NOMO-1 treated with dmso at 0.1 percent for 144 hours (cell line): ENCODE measurements around the gene TOLLIP.

ENCODE experiments used
- DNase-seq: peaks from one replicate; lab custom pipeline; 2025; ENCODE audit not compliant: unreplicated experiment; lab: John Stamatoyannopoulos, UW

Gene TOLLIP

GRCh38 chr11:1317993-1318392 is 8.6 kb upstream of the TOLLIP start:
- DNase-seq = no peak

DNA sequence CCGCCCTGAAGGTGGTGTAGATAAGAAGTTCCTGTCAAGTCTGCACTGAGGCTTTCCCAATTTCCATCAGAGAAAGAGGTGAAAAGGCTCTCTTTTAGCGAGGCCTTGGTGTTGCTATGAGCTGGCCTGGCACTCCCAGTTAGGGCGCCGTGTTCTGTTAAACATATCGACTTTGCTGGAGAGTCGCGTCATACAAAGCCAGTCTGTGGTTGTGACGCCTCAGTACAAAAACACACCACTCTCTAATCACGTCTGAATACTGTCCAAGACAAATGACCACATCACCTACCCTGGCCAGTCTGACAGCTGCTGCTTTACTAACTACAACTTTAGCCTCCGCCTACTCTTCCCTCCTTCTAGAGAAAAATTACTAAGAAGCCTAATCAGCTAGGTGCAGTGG is 8.0 kb upstream of the TOLLIP start:
- no peak for DNase-seq

GRCh38 chr11:1310772-1311468 is 1.5 kb upstream of the TOLLIP start:
- DNase-seq = peak; percentile 76

DNA sequence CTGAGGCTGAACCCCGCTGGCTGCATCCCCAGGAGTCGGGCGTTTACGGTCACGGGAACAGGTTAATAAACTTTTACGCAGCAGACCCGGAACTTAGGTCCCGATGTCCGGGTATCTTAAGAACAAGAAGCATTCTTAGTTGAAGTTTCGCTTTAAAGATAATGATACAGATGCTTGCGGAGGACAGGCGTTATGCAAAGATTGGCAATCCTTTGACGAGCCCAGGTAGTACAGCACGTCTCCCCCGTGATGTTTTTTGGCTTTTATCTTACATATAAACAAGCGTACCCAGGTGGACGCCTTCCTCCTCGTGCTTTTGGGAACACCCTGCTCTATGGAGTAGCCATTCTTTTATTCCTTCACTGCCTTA is 871 bp upstream of the TOLLIP start:
- DNase-seq = peak; percentile 24

DNA sequence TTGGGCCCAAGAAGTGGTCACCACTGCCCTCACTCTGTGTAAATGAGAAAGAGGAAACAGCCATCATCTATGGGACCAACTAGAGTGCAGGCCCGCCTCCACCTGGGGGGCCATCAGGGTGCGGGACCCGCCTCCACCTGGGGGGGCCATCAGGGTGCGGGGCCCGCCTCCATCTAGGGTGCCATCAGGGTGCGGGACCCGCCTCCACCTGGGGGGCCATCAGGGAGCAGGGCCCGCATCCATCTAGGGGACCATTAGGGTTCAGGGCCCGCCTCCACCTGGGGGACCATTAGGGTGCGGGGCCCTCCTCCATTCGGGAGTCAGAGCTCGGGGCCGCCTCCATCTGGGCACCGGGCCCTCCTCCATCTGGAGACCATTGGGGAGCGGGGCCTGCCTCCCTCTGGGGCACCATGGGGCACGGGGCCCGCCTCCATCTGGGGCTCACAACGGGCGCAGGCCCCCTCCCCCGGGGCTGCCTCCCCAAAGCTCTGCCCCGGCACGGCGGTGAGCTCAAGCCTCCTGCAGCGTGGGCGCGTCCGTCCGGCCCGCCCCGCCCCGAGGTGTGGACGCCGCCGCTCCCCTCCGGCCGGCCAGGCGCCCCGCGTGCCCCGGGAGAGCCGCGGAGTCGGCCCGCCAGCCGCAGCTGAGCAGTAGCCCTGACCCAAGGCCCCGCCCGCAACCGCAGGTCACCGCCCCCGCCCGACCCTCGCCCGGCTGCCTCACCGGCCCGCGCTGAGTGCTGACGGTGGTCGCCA is 512 bp downstream of the TOLLIP start:
- no peak for DNase-seq

- no peak for DNase-seq
These were observed 1.3 kb downstream of the TOLLIP start for GRCh38 chr11:1307998-1308742.

DNA sequence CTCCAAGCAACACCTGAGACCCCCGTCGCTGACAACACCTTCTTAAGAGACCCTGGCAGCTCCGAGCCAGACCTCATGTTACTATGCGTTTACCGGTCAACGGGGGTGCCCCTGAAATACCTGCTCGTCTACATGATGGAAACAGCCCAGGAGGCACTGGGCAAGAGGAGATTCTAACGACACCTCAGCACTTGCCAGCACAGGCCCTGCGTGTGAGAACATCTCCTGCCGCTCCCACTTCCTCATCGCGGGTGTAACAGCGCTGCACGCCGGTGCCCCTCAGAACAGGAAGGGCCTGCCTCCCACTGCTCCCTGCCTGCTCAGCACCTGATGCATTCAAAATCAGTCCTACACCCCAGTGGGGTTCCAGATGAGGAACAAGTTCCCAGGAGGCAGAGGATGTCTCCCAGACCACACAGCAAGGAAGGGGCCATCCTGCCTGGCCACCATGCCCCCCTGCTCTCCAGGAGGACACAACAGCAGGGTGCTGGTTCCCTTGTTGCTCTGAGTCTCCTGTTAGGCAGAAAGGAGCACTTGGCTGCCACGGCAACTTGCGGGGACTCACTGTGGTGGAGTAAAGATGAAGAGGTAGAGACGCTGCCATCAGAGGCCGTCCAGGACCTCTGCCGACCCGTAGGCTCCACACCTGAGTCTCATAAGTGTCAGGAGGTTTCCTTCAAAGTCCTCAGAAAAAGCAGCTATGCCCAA is 2.1 kb downstream of the TOLLIP start:
- DNase-seq = peak; percentile 68

- DNase-seq = no peak
These were observed 3.0 kb downstream of the TOLLIP start for GRCh38 chr11:1306186-1307162.

- DNase-seq = no peak
These were observed 3.9 kb downstream of the TOLLIP start for GRCh38 chr11:1305501-1306056.

DNA sequence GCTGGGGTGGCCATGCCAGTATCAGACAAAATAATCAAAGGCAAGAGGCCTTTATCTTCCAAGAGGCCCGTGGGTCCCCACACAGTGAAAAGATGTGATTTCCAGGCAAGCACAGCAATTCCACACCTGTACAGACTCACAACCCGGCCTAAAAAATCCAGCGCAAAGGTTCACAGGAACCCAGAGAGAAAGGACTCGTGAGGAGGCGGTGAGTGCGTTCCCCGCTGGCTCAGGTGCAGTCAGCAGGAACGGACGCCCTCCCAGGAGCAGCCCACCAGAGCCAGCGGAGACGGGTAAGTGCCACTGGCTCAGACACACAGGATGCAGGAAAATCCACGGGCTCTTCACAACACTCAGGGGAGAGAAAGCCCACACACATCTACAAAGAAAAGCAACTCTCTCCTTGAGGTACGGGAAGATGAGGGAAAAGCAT is 4.4 kb downstream of the TOLLIP start:
- no peak for DNase-seq

DNA sequence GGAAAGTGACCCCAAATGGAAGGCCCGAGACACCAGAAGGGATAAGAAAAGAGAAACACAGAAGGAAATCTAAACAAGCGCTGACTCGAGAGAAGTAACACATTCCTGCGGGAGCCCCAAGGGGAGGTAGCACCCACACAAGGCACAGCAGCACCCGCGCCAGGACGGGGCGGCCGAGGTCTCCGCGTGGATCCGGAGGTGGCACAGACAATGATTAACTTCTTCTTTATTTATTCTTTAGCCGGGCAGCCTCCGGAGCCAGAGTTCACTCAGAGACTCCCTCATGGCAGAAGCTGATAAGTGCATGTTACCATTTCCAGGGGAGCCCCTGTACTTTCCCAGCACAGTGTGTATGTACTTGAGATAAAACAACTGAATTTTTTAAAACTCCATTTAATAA is 5.1 kb downstream of the TOLLIP start:
- no peak for DNase-seq

- no peak for DNase-seq
These were observed 5.5 kb downstream of the TOLLIP start for GRCh38 chr11:1303973-1304372.

DNA sequence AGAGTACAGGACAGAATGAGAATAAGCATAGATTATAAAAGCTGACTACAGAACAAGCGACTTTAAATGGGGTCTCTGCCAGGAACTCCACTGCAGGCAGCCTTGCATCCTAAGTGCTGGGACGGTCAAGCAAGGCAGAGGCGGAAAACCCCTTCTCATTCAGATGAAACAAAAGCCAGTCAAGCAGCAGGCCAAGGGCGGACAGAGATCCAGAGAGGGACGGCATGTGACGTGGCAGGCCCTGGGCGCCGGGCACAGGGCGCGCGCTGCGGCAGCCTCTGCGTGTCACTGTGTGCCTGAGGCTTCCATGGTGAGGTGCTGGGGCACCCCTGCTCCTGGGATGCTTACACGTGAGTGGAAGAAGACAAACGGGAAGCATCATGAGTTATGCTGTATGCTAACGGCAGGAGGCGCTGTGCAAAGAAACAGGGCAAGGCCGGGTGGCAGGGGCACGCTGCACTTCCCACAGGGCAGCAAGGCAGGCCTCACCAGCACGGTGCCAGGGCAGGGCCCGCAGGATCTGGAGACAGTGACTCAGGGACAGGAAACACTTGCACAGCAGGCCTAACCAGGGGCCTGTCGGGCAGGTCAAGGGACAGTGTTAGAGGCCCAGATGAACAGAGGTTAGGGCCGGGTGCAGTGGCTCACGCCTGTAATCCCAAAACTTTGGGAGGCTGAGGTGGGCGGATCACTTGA is 6.2 kb downstream of the TOLLIP start:
- no peak for DNase-seq

DNA sequence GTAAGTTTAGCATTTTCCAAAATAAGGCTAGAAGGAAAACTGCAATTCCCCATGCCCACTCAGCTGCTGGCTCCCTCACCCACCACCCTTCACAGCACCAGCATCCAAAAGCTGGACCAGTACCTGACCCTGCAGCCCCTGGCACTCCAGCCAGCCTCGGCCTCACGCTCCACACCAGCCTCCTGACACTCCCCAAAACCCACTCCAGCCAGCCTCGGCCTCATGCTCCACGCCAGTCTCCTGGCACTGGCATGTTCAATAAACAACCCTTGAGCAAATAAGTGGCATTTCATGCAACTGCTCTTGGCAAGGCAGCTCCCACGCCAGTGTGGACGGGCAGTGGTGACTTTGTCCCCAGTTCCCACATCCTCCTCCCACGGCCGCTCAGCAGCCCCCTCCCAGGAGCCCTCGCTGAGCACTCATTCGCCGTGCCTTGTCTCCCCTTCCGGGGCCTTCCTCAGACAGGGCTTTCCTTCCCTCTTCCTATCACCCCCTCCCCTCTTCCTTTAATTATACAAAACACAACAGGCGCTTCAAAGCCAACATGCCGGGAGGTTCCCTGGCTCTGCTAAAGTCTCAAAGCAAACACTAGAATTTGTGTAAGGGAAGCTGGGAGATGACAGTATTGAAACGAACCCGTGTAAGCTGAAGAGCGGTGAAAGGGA is 6.8 kb downstream of the TOLLIP start:
- no peak for DNase-seq

DNA sequence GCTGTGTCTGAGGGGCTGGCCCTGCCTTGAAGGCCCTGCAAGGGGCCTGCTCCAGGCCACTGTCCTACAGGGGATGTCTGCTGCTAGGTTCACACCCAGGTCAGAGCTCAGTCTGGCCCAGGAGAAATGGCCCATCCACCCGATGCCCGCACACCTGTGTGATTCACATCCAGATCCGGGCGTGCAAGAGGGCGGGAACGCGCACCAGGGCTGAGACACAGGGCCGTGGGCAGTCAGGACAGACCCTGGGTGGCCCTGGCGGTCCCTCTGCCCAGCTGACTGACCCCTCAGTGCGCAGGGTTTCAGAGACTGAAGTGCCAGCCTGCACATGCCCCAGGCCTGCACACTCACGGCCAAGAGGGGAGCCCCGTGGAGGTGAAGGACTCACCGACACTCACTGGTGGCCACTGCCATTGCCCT is 7.4 kb downstream of the TOLLIP start:
- DNase-seq = no peak

GRCh38 chr11:1301220-1302000 is 8.0 kb downstream of the TOLLIP start:
- DNase-seq = no peak

- DNase-seq = no peak
These were observed 8.8 kb downstream of the TOLLIP start for GRCh38 chr11:1300569-1301187.

DNA sequence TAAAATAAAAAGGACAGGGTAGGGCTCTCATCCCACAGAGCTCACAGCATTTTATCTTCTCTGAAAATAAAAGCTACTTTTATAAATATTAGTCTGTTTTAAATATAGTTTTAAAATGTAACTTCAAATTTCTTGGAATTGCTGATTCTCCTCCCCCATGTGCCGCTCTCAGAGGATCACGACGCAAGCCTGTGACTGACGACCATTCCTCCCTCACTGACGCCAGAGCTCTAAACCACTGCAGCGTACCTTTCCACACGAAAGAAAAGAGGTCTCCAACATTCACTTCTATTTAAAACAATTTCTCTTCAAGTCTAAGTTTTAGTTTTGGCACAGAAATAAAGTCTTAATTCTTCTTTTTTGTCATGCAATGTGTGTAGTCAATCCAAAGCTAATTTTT is 9.3 kb downstream of the TOLLIP start:
- DNase-seq = no peak
